ENCODE results near the gene LZTFL1.

DNA sequence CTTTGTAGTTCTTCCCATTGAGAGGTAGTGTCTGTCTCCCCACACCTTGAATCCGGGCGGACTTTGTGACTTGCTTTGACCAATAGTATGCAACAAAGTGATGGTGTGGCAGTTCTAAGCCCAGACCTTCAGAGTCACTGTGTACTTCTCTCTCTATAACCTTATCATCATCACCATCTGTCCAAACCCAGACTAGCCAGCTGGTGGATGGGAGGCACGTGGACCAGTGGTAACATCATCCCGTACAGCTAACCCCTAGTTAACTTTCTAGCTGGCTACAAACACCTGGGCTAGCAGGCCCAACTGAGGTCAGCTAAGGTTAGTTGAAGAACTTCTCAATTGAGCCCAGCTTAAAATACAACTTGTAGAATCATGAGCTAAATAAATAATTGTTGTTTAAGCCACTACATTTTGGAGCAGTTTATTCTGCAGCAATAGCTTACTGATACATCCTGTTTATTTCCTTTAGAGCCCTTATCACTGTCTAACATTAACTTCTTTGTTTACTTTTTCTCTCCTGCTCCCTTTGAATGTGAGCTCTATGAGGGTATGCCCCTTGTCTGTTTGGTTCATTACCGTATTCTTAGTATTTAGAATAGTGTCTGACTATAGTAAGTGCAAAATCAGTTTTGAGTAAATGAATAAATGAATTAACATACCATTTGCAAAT is 32.9 kb upstream of the LZTFL1 start:
- TF ChIP-seq, protein P1, sequence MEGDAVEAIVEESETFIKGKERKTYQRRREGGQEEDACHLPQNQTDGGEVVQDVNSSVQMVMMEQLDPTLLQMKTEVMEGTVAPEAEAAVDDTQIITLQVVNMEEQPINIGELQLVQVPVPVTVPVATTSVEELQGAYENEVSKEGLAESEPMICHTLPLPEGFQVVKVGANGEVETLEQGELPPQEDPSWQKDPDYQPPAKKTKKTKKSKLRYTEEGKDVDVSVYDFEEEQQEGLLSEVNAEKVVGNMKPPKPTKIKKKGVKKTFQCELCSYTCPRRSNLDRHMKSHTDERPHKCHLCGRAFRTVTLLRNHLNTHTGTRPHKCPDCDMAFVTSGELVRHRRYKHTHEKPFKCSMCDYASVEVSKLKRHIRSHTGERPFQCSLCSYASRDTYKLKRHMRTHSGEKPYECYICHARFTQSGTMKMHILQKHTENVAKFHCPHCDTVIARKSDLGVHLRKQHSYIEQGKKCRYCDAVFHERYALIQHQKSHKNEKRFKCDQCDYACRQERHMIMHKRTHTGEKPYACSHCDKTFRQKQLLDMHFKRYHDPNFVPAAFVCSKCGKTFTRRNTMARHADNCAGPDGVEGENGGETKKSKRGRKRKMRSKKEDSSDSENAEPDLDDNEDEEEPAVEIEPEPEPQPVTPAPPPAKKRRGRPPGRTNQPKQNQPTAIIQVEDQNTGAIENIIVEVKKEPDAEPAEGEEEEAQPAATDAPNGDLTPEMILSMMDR (conservative IDR thresholded peaks at IDR 0.05), result no peak
- TF ChIP-seq ZFX (IDR thresholded peaks at IDR 0.05), result no peak
